Lower lobe of right lung (tissue), 2 donors: ENCODE data around the gene IMMP2L. TPM values are rescaled to one million over a fixed set of nuclear protein-coding genes. Genes with fewer than 3 reads are reported as not detected.

Experiments
- ATAC-seq, 2 donors: fragments of 200-7000 bp; cut with Tn5 transposase; one replicate each; pipeline ENCODE4 v1.9.1; 2020 to 2022; ENCODE audit warnings: mild to moderate bottlenecking in 2 of 2, moderate library complexity in 2 of 2
- DNase-seq: peaks from one replicate; pipeline ENCODE4 v3.0.0-alpha.2; 2020
- H3K27ac ChIP-seq: fragments of 200-600 bp; one replicate; pipeline ENCODE4 v1.8.0; 2022
- H3K27me3 ChIP-seq: fragments of 200-600 bp; one replicate; pipeline ENCODE4 v1.8.0; 2022; ENCODE audit warnings: low read depth
- H3K36me3 ChIP-seq: fragments of 200-600 bp; one replicate; pipeline ENCODE4 v1.8.0; 2022; ENCODE audit warnings: mild to moderate bottlenecking
- H3K4me1 ChIP-seq: fragments of 200-600 bp; one replicate; pipeline ENCODE4 v1.8.0; 2022
- H3K4me3 ChIP-seq: fragments of 200-600 bp; one replicate; pipeline ENCODE4 v1.8.0; 2022; ENCODE audit warnings: mild to moderate bottlenecking
- H3K9me3 ChIP-seq: fragments of 200-600 bp; one replicate; pipeline ENCODE4 v1.8.0; 2022
- CTCF ChIP-seq: fragments of 200-600 bp; IDR thresholded peaks from one replicate; pipeline ENCODE4 v1.8.0; 2022; ENCODE audit warnings: antibody characterized with exemption, mild to moderate bottlenecking
- intact Hi-C: fragments of 100-400 bp; cut with DNase I; formaldehyde crosslinking; loops from one replicate; pipeline ENCODE4 v1.11.0; 2022
- total RNA-seq: library from RNA; stranded (reverse); fragmentation: NEBNext Ultra II Directional; extraction: Animal tissue kit (Norgen Biotek cat#: 25700); gene quantifications from one replicate; pipeline ENCODE4 v1.2.1, GENCODE V29; 2021
- donor health status: DM: no; HTN: yes; CAD: no; lungs with severe emphysema.

Gene IMMP2L
- total RNA-seq, 1 donor from 2014 or later = 14.7 TPM

GRCh38 chr7:111081546-111082267 lies 480.6 kb downstream of the IMMP2L start:
- intact Hi-C loops = no loop called here
- Histone ChIP-seq H3K4me1 (peaks cover 6% of the 10 kb centered on the region), H3K27me3 (no peaks in the 10 kb centered on the region), H3K9me3 (no peaks in the 10 kb centered on the region), H3K27ac (peak overlapping the region; percentile 12), H3K36me3 (no peaks in the 10 kb centered on the region), H3K4me3 (no peak overlapping the region)
- DNase-seq (no peak), ATAC-seq (no peak)
- TF ChIP-seq CTCF = no peak

GRCh38 chr7:111080495-111081105 lies 481.7 kb downstream of the IMMP2L start:
- no peak for DNase-seq
- intact Hi-C loops = no loop called here
- Histone ChIP-seq H3K9me3 (no peaks in the 10 kb centered on the region), H3K4me3 (no peak overlapping the region), H3K4me1 (peaks cover 6% of the 10 kb centered on the region), H3K27ac (no peak overlapping the region), H3K27me3 (no peaks in the 10 kb centered on the region), H3K36me3 (no peaks in the 10 kb centered on the region)
- TF ChIP-seq CTCF = no peak
- no peak for ATAC-seq

DNA sequence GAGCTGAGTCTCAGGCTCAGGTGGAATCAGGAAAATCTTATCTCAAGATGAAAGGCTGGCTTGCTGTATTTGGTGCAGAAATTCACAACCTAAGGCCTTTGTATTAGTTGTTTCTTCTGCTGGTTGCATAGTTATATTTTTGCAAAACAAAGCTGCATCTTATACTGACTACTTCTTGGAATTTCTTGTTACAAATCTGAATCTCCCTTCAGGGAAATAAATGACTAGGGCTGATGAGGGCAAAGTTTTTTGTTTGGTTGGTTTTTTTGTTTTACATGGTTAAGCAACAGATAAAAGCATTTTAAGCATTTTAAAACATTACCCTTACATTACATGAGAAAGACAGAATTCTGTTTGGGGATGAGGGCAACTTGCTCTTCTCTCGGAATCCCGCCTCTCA lies 485.3 kb downstream of the IMMP2L start:
- TF ChIP-seq CTCF = no peak
- no peak for ATAC-seq
- Histone ChIP-seq H3K4me3 (no peak overlapping the region), H3K27me3 (no peaks in the 10 kb centered on the region), H3K4me1 (no peaks in the 10 kb centered on the region), H3K9me3 (no peaks in the 10 kb centered on the region), H3K27ac (no peak overlapping the region), H3K36me3 (no peaks in the 10 kb centered on the region)
- DNase-seq = no peak
- intact Hi-C loops = no loop called here

GRCh38 chr7:111076205-111076604 lies 486.1 kb downstream of the IMMP2L start:
- Histone ChIP-seq H3K27me3 (no peaks in the 10 kb centered on the region), H3K27ac (no peak overlapping the region), H3K9me3 (no peaks in the 10 kb centered on the region), H3K4me3 (no peak overlapping the region), H3K4me1 (no peaks in the 10 kb centered on the region), H3K36me3 (no peaks in the 10 kb centered on the region)
- no peak for TF ChIP-seq CTCF
- intact Hi-C loops = no loop called here
- DNase-seq (no peak), ATAC-seq (no peak)

DNA sequence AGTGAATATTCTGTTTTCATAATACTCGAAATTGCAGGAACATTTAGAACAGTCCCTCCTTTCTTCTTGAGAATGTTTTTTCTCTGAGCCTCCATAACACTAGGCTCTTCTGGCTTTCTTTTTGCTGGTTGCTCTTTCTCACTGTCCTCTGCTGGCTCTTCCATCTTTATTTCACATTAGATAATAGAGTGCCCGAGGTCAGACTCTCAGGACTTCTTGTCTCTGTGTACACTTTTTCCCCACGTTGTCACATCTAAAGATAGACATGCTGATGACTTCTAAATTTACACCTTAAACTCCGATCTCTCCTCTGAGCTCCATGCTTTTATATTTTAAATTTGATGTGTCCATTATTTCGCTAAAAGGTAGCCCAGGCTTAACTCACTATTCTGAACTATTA lies 486.8 kb downstream of the IMMP2L start:
- no peak for DNase-seq
- no peak for ATAC-seq
- no peaks in the 10 kb centered on the region for H3K9me3 ChIP-seq
- no peaks in the 10 kb centered on the region for H3K4me1 ChIP-seq
- no peaks in the 10 kb centered on the region for H3K36me3 ChIP-seq
- intact Hi-C loops = no loop called here
- TF ChIP-seq CTCF = no peak
- no peaks in the 10 kb centered on the region for H3K27me3 ChIP-seq
- H3K27ac ChIP-seq = no peak overlapping the region
- no peak overlapping the region for H3K4me3 ChIP-seq
